HepG2 (cell line): ENCODE measurements around the gene CFAP73.

Experiments used
- CBX2 ChIP-seq, 2 experiments: fragments of 200-600 bp in 1 of 2; sonication (generic); formaldehyde crosslinking in 1 of 2; IDR thresholded peaks; 2 replicates each; pipeline versions ENCODE4 v1.7.0 to v1.8.1; 2018 to 2022; ENCODE audit warnings: low read depth in 2 of 2, low read length in 1 of 2, mild to moderate bottlenecking in 1 of 2, missing genetic modification reagents in 1 of 2
- CHD2 ChIP-seq: IDR thresholded peaks from 2 replicates; pipeline ENCODE4 v1.6.1; 2011; ENCODE audit warnings: low read depth, low read length, improper control_type of control experiment
- PAX8 ChIP-seq: sonication (generic); formaldehyde crosslinking; IDR thresholded peaks from 2 replicates; pipeline ENCODE4 v1.8.0; 2022; ENCODE audit warnings: mild to moderate bottlenecking, missing genetic modification reagents, borderline replicate concordance
- RAD21 ChIP-seq: fragments of 450-650 bp; formaldehyde crosslinking; IDR thresholded peaks from 2 replicates; pipeline ENCODE4 v1.5.0; 2020; ENCODE audit warnings: mild to moderate bottlenecking
- RFX5 ChIP-seq: IDR thresholded peaks from 2 replicates; pipeline ENCODE4 v1.6.1; 2011; ENCODE audit warnings: low read depth, low read length, improper control_type of control experiment
- SP1 ChIP-seq, 2 experiments: fragments of 450-650 bp in 1 of 2; sonication (generic) in 1 of 2; formaldehyde crosslinking in 1 of 2; IDR thresholded peaks; 2 replicates each; pipeline versions ENCODE4 v1.4.0 to v1.6.1; 2016 to 2020; ENCODE audit warnings: missing genetic modification reagents in 1 of 2
- TCF7L2 ChIP-seq: IDR thresholded peaks from 2 replicates; pipeline ENCODE4 v1.6.1; 2011; ENCODE audit warnings: mild to moderate bottlenecking, low read depth, low read length, moderate library complexity
- ZBTB33 ChIP-seq: sonication (generic); formaldehyde crosslinking; IDR thresholded peaks from 2 replicates; pipeline ENCODE4 v1.4.0; 2020; ENCODE audit warnings: missing genetic modification reagents

GRCh38 chr12:113115455-113116126, 33.9 kb upstream of the CFAP73 start:
- no peak for TF ChIP-seq SP1 (IDR thresholded peaks at IDR 0.05)
- no peak for TF ChIP-seq SP1 (CRISPR knock-in tag; IDR thresholded peaks at IDR 0.05)
- no peak for TF ChIP-seq ZBTB33 (CRISPR knock-in tag)
- TF ChIP-seq CBX2 (IDR thresholded peaks at IDR 0.05; ENCODE audit: low read depth, low read length), result no peak
- no peak for TF ChIP-seq CBX2 (CRISPR knock-in tag; IDR thresholded peaks at IDR 0.05; ENCODE audit: low read depth)
- TF ChIP-seq TCF7L2, result no peak
- no peak for TF ChIP-seq RAD21 (CRISPR knock-in tag)
- no peak for TF ChIP-seq PAX8 (CRISPR knock-in tag)
- no peak for TF ChIP-seq RFX5
- TF ChIP-seq CHD2, result no peak
